Measurements from ENCODE around the gene MTUS2. TPM values are rescaled to one million over a fixed set of nuclear protein-coding genes. Genes with fewer than 3 reads are reported as not detected.

MTUS2 gene
- total RNA-seq: 0.53 TPM

DNA sequence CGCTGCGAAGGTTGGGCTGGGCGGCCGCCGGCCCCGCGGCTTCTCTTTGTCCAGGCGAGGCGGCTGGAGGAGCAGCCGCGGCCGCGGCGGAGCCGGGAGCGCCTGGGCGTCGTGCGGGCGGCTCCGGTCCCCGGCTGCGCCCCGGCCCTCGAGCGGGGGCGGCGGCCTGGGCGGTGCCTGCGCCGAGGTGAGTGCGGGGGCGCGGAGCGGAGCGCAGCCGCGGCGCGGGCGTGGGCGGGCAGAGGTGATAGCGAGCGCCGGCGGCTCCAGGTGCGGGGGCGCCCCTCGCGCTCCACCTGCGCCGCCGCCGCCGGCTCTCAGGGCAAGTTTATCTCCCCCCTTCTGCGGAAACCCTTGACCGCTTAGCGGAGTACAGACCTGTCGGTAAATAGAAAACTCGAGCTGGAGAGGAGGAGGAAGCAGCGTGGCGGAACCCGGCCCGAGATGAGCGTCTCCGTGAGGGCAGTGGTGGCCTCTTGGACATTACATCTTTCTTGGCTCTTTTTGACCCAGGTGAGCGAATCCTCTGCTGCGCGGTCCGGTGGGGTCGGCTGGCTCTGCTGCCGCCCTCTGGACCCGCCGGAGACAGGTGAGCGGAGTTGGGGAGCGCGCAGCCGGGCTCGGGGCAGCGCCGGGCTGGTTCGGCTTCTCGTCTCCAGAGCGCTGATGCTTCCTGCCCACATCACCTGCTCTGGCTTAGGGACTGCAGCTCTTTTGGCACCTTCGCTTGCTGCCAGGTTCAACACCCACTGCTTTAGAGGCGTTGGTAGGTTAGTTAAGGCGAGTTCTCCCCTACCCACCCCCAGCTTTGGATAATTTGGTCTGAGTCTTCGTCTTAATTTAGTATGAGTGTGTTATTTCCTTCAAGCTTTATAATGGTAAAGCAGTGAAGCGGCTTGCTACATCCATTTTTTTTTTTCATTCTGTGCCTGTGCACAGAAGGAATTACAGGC is at the start of gene MTUS2:
MTUS2 (plus strand) TSS at position 241 of the 953 bp plus-strand sequence.
- ATAC-seq: peak; percentile 68

DNA sequence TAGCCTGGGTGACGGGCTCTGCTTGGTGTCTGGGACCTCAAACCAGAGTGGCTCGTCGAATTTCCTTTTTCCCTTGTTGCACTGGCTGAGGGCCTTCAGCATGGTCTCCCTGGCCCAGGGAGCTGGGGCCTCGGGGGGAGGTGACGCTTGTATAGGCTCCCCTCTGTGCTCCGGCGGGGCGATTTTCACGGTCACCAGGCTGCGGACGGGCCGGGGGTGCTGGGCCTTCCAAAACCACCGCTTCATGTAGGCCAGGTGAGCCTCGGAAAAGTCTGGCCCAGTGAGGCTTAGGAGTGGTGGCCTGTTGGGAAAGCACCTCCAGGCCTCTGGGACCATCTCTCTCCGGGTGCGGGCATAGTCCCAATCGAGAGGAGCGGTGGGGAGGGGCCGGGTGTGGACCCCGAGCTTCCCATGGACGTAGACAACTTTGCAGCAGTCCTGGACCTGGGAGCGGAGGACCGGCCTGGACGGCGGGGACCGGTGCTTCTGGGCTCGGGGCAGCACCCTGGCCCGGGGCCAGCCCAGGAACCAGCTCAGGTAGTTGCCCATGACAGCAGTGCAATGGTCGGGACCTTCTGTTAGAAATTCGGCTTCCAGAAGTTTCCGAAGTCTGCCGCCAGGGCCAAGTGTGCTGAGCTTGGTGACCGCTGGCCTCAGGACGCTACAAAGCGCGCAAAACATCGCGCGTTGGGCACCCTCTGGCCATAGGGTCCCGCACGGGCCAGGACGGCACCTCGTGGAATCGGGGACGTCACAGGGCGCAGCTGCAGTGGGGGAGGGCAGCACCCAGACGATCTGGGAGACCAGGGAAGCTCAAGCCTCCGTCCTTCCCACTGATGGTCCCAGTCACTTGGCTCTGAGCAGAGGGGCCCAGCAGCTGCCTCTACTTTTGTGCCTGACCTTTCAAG is 41.6 kb upstream of the MTUS2 start:
- DNase-seq (ENCODE audit: low spot score) (peak; percentile 42), ATAC-seq (no peak)

More for the DNA sequence above, at the start of gene MTUS2:
- peak; percentile 54 for DNase-seq (ENCODE audit: low spot score)

DNA sequence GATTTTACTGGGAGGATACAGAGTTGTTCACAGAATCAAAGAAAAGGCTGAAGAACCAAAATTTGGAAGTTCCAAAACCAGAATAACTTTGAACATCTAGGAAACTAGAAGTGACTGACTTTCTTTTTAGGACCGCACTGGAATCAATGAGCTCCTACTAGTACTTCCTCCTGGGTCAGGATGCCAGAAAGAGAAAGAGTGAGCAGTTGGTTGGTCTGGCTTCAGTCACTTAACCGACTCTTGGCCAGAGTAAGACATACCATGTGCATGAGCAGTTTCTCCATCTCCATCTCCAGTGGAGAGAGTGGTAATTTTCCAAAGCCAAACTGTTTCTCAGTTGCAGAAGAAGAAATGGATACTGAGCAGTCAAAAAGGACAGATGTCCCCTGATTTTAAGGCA is 27.1 kb upstream of the MTUS2 start:
- DNase-seq (ENCODE audit: low spot score) (no peak), ATAC-seq (no peak)

DNA sequence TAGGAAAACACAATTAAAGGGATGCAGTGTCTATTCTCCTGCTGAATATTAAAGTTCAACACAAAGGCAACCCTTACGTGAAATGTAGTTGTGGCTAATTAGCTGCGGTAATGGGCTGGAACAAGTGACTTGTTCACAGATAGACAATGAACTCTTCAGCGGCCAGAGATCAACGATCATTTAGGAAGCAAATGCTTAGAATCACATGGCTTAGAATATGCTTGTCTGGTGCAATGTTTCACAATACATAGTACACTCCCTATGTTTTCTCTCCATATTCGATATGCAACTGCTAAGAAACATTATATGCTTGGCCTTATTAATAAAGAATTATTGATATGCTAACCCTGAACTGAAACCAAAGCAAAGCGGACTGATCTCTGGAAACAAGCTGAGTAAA is 25.7 kb upstream of the MTUS2 start:
- no peak for DNase-seq (ENCODE audit: low spot score)

DNA sequence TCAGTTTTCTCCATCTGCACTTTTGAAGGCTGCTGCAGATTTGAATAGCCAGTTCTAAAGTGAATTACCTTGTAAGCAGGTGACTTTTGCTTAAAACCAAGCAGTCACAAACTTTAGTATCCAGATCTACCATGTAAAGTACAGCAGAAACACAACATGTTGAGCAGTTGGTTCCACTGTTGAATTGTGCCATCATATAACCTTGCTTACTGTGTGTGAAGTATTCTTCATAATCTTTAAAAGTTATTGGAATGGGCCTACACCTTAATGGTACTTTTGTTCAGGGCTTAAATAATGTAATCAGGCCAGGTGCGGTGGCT is 23.2 kb upstream of the MTUS2 start:
- ATAC-seq: no peak
- DNase-seq (ENCODE audit: low spot score): no peak

More for the DNA sequence above, 25.7 kb upstream of the MTUS2 start:
- ATAC-seq: peak; percentile 77

DNA sequence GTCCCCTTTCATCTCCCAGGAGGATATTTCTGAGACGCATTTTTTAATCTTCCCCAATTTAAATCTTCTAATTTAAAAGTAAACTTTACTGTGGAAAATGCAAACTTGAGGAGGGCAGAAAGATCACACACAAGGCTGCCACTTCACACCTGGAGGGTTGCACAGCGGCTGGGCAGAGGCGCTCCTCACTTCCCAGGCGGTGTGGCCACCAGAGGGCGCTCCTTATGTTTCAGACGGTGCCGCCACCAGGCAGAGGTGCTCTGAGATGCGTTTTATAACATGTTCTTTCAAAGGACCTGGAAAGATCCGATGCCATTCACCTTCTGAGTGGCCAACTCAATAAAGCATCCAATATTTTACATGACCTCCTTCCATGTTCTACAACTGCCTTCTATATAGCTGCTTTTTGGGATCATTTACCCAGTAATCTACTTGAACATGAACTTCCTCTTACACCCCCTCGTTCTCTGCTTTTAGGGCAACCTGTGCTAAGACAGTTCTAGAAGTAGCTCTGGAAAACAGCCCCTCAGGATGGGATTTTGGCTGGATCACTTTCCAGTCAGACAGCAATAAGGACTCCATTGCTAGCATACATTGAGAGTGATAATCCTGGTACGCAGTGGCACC is 14.8 kb upstream of the MTUS2 start:
- peak; percentile 96 for ATAC-seq
- peak; percentile 59 for DNase-seq (ENCODE audit: low spot score)

DNA sequence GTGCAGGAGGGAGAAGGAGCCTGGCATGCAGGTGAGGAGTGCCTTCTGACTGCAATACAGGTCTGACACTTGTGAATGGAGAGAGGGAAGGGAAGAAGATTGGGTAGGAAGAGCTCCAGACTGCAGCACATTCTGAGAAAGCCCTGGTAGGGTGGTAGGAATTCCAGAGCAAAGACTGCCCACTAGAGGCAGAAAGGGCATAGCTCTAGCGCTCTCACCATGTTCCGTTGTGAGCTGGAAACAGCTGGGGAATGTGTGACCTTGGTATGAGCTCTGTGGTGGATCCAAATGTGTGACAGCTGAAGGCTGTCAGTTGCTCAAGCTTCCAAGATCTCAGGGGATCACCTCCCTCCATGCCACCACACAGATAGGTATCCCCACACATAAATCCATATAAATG is 2.9 kb upstream of the MTUS2 start:
- ATAC-seq: no peak
- no peak for DNase-seq (ENCODE audit: low spot score)

DNA sequence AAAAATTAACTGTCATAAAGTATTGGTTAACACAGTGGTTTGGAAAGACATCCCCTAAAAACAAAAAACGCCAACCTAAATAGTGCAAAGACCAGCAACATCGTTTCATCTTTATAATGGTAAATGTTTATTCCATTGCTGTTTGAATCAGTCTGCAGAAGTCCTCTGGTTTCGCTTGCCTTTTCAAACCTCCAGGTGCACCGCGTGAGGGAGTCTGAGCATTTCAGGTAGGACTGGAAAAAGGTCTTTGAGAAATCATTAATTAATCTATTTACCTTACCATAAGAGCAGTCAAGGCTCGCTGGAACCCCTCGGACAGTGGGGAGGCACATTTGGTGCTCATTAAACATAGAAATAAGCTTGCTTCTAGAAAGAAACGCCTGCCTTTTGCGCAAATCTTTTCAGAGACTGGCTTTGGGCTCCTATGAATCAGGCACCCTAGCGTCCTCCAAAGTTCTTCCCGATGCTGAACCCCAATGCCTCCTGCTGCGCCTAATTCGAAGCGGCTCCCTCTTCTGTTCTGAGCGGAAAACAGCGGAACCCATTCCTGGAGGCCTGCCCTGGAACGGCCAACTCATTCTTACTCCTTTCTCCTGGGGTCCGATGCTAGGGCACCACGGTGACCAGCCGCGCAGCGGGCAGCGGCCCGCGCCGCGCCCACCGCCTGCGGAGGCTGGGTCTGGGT is 951 bp upstream of the MTUS2 start:
- peak; percentile 46 for ATAC-seq
- DNase-seq (ENCODE audit: low spot score): no peak

DNA sequence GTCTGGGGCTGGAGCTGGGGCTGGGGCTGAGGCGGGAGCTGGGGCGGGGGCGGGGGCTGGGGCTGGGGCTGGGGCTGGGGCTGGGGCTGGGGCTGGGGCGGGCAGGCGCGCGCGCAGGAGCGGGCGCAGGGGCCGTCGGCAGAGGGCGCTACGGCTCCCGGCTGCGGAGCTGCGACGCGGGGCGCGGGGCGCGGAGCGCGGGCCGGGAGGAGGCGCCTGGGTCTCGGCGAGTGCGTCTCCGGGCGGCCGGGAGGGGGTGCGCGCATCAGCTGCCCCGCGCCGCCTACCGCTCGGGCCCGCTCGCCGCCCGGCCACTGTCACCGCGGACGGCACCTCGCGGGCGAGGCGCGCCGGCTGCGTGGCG is 422 bp upstream of the MTUS2 start:
- ATAC-seq (peak; percentile 95), DNase-seq (ENCODE audit: low spot score) (peak; percentile 78)

DNA sequence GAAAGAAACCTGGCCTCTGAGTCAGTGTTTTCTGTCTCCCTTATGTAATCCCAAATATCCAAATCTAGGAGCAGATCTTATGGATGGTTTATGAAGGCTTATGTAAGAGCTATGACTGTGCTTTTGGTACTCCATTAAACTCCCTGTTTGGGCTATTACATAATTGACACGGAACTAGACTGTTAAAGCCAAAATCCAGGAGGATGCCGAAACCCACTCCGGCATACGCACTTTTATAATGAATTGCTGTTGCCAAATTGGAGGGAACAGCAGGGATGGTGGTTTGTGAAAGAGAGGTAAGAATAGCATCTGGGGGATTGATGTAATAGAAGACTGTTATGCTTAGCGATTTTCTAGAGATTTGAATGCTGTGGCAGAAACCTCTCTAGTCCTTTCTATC is 2.0 kb downstream of the MTUS2 start:
- DNase-seq (ENCODE audit: low spot score): no peak
- no peak for ATAC-seq

DNA sequence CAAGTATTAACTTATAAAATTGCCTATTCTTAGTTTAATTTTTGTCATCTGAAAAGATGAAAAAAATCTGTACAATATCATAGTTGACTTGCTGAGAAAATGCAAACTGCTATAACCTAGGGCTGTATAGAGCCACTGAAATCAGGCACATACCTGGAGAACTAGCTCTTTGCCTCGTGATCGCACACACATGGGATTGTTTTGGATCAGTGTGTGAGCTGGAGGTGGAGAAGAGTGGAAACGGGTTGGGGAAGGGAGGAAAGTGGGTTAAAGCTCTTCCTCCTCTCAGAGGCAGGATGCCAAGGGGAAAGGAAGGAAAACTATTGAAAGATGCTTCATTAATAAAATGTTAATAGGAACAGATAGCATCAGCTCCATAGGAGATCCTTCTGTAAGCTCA is 2.7 kb downstream of the MTUS2 start:
- ATAC-seq (no peak), DNase-seq (ENCODE audit: low spot score) (no peak)

DNA sequence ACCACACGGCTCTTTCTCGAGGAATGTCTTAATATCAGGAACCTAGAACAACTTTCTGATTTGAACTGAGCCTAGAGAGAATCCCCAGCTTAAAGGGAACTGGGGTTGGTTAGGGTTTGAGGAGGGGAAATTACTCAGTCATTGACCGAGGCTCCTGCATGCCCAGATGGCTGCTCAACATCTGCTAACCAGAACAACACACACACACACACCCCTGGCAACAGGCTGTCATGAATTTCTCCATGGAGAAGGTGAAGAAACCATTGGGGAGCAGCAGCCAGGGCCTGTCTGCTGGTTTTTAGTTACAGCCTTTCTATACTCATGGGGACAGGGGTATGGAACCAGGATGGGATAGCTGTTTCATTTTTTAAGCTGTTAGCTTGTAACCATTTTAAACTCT is 5.2 kb downstream of the MTUS2 start:
- no peak for DNase-seq (ENCODE audit: low spot score)
- ATAC-seq: no peak

DNA sequence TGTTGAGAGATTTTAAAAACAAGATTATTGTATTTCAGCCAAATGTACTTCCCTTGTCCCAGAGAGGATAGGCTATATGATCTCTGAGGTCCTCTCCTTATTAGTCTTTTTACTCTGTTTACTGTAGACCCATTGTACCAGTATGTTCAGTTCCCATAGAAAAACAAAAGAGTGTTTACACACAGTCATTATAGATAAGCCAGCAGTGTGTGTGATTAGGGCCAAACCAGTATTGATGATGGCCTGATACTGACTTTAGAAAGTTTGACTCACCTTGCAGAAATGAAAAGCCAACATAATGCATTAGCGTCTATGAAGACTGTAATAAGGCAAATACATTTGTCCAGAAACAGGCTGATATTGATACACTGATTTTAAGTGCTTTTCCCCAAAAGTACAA is 6.2 kb downstream of the MTUS2 start:
- DNase-seq (ENCODE audit: low spot score) (no peak), ATAC-seq (no peak)

DNA sequence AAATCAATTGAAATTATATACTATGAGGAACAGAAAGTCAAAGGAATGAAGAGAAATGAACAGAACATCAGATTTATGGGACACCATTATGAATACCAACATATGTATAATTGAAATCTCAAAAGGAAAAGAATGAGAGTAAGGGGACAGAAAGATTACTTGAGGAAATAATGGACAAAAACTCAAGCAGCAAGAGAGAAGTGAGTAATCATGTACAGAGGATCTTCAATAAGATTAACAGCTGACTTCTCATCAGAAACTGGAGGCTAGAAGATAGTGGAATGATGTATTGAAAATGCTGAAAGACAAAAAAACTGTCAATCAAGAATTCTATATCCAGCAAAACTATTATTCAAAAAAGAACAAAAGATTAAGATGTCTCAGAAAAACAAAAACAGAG is 10.4 kb downstream of the MTUS2 start:
- no peak for DNase-seq (ENCODE audit: low spot score)
- no peak for ATAC-seq

DNA sequence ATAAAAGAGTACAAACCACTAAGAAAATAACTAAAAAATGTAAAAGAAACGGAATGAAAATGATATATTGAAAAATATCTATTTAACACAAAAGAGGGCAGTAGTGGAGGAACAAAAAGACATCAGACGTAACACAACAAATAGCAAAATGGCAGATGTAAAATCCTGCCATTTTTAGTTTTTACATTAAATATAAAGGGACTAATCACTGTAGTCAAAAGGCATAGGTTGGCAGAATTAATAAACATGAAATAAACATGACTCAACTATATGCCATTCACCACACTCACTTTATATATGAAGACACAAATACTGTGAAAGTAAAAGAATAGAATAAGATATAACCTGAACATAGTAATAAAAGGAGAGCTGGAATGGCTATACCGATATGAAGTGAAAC is 11.0 kb downstream of the MTUS2 start:
- ATAC-seq: no peak

DNA sequence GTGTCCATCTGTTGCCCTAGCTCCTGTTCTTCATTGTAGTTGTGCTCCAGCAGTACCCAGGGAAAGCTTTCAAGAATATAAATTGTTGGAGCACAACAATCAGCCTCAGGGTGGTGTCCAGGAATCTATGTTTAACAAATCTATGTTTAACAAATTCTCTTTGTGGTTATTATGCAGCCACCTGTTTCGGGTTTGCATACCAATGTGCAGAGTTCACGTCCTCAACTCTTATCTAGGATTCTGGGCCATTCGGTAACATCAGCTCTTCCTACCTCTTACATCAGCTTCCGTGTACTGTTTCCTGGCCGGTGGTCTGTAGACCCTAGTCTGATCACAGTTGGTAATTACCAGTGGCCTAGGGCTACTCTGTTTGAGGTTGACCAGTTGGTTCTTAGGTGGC is 17.0 kb downstream of the MTUS2 start:
- ATAC-seq (no peak), DNase-seq (ENCODE audit: low spot score) (no peak)

More for the DNA sequence above, 11.0 kb downstream of the MTUS2 start:
- DNase-seq (ENCODE audit: low spot score): no peak

DNA sequence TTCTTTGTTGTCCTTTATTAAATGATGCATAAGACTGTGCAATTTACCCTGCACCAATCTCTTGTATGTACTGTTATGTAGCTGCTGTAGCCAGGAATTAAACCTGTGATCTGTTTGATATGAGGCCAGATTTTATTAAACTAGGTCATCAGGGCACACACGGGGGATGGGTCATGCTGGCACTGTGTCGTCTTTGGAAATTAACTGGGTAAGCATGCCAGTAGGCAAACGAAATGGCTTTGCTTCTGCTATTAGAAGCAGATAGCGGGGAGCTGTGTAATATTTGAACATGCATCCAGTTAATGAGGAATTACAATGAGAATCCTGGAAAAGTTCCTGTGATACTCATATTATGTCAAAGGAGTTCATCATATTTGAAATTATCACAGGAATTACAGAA is 23.5 kb downstream of the MTUS2 start:
- DNase-seq (ENCODE audit: low spot score) (peak; percentile 68), ATAC-seq (peak; percentile 98)

DNA sequence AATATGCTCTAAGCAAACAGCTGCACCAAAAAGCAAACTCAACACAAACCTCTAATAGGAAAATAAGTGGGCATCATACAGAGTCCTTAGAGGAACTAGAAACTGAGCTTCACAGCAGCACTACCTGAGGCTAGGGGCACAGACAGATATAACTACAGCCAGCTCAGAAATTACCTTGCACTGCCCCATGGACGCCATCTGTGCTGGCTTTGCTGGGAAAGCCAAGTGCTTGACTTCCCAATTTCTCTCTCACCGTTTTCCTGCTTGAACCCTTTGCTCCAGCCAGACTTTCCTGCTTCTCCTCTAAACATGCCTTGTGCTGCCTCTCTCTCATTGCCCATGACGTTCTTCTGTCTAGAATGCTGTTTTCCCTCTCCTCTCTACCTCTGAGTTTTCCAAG is 29.3 kb downstream of the MTUS2 start:
- DNase-seq (ENCODE audit: low spot score): no peak

DNA sequence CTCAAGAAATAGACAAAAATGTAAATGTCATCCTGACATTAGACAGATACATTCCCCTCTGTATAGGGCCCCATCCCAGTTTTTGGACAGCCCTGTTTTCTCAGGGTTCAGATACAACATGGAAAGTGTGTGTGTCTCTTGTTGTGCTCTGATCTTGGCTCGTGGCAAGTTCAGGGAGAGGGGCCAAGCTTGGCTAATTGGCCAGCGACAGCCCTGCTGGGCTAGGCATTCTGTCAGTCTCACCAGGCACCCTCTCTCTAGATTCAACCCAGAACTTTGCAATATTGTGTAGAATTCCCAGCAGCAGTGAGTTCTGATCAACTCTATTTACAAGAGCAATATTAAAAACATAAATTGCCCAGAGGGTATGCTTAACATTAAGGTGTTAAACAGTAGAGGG is 30.1 kb downstream of the MTUS2 start:
- ATAC-seq (no peak), DNase-seq (ENCODE audit: low spot score) (no peak)

More for the DNA sequence above, 29.3 kb downstream of the MTUS2 start:
- ATAC-seq: no peak

DNA sequence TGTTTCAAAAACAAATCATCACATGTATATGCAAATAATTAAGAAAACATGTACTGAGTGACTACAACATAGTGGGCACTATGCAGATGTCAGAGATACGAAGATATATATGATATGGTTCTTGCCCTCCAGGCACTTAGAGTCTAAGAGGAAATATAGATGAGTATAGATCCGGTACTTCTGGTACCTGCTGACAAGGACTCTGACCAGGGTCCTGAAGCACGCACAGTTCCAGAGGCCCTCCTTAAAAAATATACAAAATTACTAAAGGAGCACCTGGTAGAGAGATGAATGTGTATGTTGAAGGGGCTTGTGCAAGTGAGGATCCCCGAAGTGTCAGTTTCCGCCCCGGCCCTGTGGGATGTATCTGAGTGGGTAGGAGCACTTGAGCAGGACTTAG is 31.3 kb downstream of the MTUS2 start:
- ATAC-seq: no peak
- no peak for DNase-seq (ENCODE audit: low spot score)

DNA sequence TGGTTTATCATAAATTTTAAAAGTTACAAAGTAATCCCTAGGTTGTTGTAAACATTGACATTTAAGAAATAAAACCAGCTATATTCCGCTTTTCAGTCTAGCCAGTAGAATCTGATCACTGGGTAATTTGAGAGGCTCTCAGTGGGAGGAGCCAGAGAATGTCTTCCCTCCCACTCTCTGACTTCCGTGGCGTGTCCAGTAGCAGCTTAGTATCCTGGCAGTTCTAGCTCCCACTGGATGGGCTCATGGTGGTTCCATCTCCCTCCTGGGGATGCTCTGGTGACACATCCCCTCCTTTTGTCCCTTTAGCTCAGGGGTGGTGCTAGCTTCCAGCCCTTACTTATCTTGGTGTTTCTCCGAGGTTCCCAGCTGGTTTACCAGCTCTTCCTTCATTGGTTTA is 34.5 kb downstream of the MTUS2 start:
- DNase-seq (ENCODE audit: low spot score): no peak
- ATAC-seq: peak; percentile 57
